Activated B cell treated with CpG ODN at 0.5 μM for 24 hours (primary cell): ENCODE data around the gene EXPH5. TPM values are rescaled to one million over a fixed set of nuclear protein-coding genes. Genes with fewer than 3 reads are reported as not detected.
"Not testable (repeated sequence)": the region's sequence is repeated elsewhere in the genome, so short reads cannot be mapped to it uniquely, and the experiment has no call there.

Experiments used
- ATAC-seq: fragments of 200-7000 bp; cut with Tn5 transposase; one replicate; pipeline ENCODE4 v1.10.0; 2021; ENCODE audit warnings: low read depth, mild to moderate bottlenecking, moderate library complexity
- CTCF ChIA-PET: fragments of 350-600 bp; sonication (Branson Sonifier 250); formaldehyde crosslinking; loops from one replicate; lab custom pipeline; 2021; ENCODE audit warnings: antibody characterized with exemption; lab: Charles Lee
- POLR2A ChIA-PET: fragments of 350-600 bp; sonication (Branson Sonifier 250); formaldehyde crosslinking; loops from one replicate; lab custom pipeline; 2021; ENCODE audit warnings: antibody characterized with exemption; lab: Charles Lee
- DNase-seq: peaks from one replicate; pipeline ENCODE4 v3.0.0; 2022
- H3K27ac Mint-ChIP-seq: one replicate; pipeline ENCODE4 v1.8.0; 2020; ENCODE audit warnings: mixed read lengths
- H3K27me3 Mint-ChIP-seq: one replicate; pipeline ENCODE4 v1.8.0; 2021; ENCODE audit warnings: mixed read lengths
- H3K36me3 Mint-ChIP-seq: one replicate; pipeline ENCODE4 v1.8.0; 2021; ENCODE audit warnings: low read depth, mixed read lengths
- H3K4me1 Mint-ChIP-seq: one replicate; pipeline ENCODE4 v1.8.0; 2021; ENCODE audit warnings: mixed read lengths
- H3K4me3 Mint-ChIP-seq: one replicate; pipeline ENCODE4 v1.8.0; 2020; ENCODE audit warnings: mild to moderate bottlenecking, mixed read lengths
- H3K9me3 Mint-ChIP-seq: one replicate; pipeline ENCODE4 v1.8.0; 2020; ENCODE audit warnings: mixed read lengths
- intact Hi-C: fragments of 100-400 bp; cut with micrococcal nuclease; formaldehyde crosslinking; loops from one replicate; pipeline ENCODE4 v1.15.1; 2024
- total RNA-seq: library from RNA; stranded (reverse); gene quantifications from 2 replicates; pipeline ENCODE4 v1.2.3, GENCODE V29; 2022
- TF ChIP-seq, protein P1 (sequence below): fragments of 200-600 bp; IDR thresholded peaks from one replicate; pipeline ENCODE4 v1.8.0; 2022; ENCODE audit warnings: antibody characterized with exemption, mild to moderate bottlenecking

Gene EXPH5
- total RNA-seq, 1 donor from 2014 or later: 0.29 TPM

DNA sequence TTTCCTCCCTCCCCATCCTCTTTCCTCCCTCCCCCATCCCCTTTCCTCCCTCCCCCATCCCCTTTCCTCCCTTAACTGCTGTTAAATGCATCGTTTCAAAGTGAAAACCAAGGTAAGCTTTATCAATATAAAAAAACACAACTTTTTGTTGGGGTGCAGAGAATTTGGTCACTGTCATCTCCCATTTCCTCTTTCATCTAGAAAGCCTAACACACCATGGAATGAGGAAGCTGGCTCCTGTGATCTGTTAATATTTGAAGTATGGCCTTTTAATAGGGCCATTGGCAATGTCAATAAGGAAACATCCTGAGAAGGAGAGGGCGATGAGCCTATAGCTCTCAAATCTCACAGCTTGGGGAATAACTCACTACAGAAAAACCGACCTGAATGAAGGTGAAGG lies 7.0 kb downstream of the EXPH5 start:
- ChIA-PET POLR2A (no interaction called here), CTCF (no interaction called here)

DNA sequence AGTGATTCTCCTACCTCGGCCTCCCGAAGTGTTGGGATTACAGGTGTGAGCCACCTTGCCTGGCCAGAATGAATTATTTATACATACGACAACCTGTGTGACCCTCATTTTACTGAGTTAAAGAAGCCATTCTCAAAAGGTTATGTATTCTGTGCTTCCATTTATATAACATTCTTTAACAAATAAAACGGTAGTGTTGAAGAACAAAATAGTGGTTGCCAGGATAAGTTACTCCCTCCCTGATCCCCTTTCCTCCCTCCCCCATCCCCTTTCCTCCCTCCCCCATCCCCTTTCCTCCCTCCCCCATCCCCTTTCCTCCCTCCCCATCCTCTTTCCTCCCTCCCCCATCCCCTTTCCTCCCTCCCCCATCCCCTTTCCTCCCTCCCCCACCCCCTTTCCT lies 7.4 kb downstream of the EXPH5 start:
- ATAC-seq, H3K4me3 Mint-ChIP-seq, H3K4me1 Mint-ChIP-seq, DNase-seq, H3K27ac Mint-ChIP-seq, H3K9me3 Mint-ChIP-seq, H3K27me3 Mint-ChIP-seq, intact Hi-C loops, CTCF ChIA-PET, H3K36me3 Mint-ChIP-seq, POLR2A ChIA-PET: not testable (repeated sequence)

More for the DNA sequence above, 7.0 kb downstream of the EXPH5 start:
- Mint-ChIP-seq H3K4me1 (no peaks in the 10 kb centered on the region), H3K27ac (no peak overlapping the region), H3K27me3 (peaks cover 6% of the 10 kb centered on the region), H3K36me3 (no peaks in the 10 kb centered on the region), H3K9me3 (no peaks in the 10 kb centered on the region), H3K4me3 (no peak overlapping the region)
- DNase-seq: no peak
- TF ChIP-seq, protein P1, sequence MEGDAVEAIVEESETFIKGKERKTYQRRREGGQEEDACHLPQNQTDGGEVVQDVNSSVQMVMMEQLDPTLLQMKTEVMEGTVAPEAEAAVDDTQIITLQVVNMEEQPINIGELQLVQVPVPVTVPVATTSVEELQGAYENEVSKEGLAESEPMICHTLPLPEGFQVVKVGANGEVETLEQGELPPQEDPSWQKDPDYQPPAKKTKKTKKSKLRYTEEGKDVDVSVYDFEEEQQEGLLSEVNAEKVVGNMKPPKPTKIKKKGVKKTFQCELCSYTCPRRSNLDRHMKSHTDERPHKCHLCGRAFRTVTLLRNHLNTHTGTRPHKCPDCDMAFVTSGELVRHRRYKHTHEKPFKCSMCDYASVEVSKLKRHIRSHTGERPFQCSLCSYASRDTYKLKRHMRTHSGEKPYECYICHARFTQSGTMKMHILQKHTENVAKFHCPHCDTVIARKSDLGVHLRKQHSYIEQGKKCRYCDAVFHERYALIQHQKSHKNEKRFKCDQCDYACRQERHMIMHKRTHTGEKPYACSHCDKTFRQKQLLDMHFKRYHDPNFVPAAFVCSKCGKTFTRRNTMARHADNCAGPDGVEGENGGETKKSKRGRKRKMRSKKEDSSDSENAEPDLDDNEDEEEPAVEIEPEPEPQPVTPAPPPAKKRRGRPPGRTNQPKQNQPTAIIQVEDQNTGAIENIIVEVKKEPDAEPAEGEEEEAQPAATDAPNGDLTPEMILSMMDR: no peak
- intact Hi-C loops: no loop called here
- ATAC-seq: no peak

DNA sequence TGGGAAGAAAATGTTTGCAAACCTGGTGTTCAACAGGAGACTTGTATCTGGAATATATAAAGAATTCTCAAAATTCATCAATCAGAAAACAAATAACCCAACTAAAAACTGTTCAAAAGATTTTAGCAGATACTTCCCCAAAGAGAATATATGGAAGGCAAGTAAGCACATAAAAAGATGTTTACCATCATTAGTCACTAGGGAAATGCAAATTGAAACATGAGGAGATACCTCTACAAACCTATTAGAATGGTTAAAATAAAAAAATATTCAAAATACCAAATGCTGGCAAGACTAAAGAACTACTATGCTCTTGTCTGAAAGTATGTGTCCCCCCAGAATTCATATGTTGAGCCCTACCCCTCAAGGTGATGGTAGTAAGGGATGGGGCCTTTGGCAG lies 8.6 kb downstream of the EXPH5 start:
- H3K36me3 Mint-ChIP-seq: no peaks in the 10 kb centered on the region
- ATAC-seq (no peak), DNase-seq (no peak)
- intact Hi-C loops: no loop called here
- H3K27me3 Mint-ChIP-seq: peaks cover 8% of the 10 kb centered on the region
- CTCF ChIA-PET: no interaction called here
- no peaks in the 10 kb centered on the region for H3K9me3 Mint-ChIP-seq
- no peak overlapping the region for H3K4me3 Mint-ChIP-seq
- TF ChIP-seq, protein P1: no peak
- H3K27ac Mint-ChIP-seq: no peak overlapping the region
- POLR2A ChIA-PET: no interaction called here
- no peaks in the 10 kb centered on the region for H3K4me1 Mint-ChIP-seq

- Mint-ChIP-seq H3K4me3 (no peak overlapping the region), H3K36me3 (no peaks in the 10 kb centered on the region), H3K27me3 (peaks cover 18% of the 10 kb centered on the region), H3K27ac (no peak overlapping the region), H3K9me3 (no peaks in the 10 kb centered on the region), H3K4me1 (no peaks in the 10 kb centered on the region)
- TF ChIP-seq, protein P1: no peak
- POLR2A ChIA-PET: no interaction called here
- DNase-seq (no peak), ATAC-seq (no peak)
- intact Hi-C loops: no loop called here
- CTCF ChIA-PET: no interaction called here
Measured at GRCh38 chr11:108580645-108581044, 12.9 kb downstream of the EXPH5 start.

- Mint-ChIP-seq H3K27me3 (peaks cover 18% of the 10 kb centered on the region), H3K9me3 (no peaks in the 10 kb centered on the region), H3K27ac (no peak overlapping the region), H3K36me3 (no peaks in the 10 kb centered on the region), H3K4me1 (no peaks in the 10 kb centered on the region), H3K4me3 (no peak overlapping the region)
- CTCF ChIA-PET: no interaction called here
- POLR2A ChIA-PET: no interaction called here
- no peak for ATAC-seq
- no peak for DNase-seq
- TF ChIP-seq, protein P1: no peak
- intact Hi-C loops: no loop called here
Measured at GRCh38 chr11:108580043-108580442, 13.5 kb downstream of the EXPH5 start.

- intact Hi-C loops: no loop called here
- Mint-ChIP-seq H3K27me3 (peaks cover 18% of the 10 kb centered on the region), H3K36me3 (no peaks in the 10 kb centered on the region), H3K27ac (no peak overlapping the region), H3K4me1 (no peaks in the 10 kb centered on the region), H3K9me3 (no peaks in the 10 kb centered on the region), H3K4me3 (no peak overlapping the region)
- DNase-seq (no peak), ATAC-seq (no peak)
- ChIA-PET CTCF (no interaction called here), POLR2A (no interaction called here)
- TF ChIP-seq, protein P1: no peak
Measured at GRCh38 chr11:108576523-108576922, 17.0 kb downstream of the EXPH5 start.
